Ishikawa (cell line): ENCODE results near the gene SON.

Experiments
- CEBPB ChIP-seq: IDR thresholded peaks from 2 replicates; pipeline ENCODE4 v1.6.1; 2012
- CREB1 ChIP-seq: IDR thresholded peaks from 2 replicates; pipeline ENCODE4 v1.6.1; 2012; ENCODE audit warnings: low read depth
- EGR1 ChIP-seq: IDR thresholded peaks from 2 replicates; pipeline ENCODE4 v1.6.1; 2012
- EP300 ChIP-seq: IDR thresholded peaks from 2 replicates; pipeline ENCODE4 v1.6.1; 2012; ENCODE audit warnings: borderline replicate concordance
- FOXM1 ChIP-seq: IDR thresholded peaks from 2 replicates; pipeline ENCODE4 v1.6.1; 2012; ENCODE audit warnings: low read depth, borderline replicate concordance
- NFIC ChIP-seq: IDR thresholded peaks from 2 replicates; pipeline ENCODE4 v1.6.1; 2012
- RAD21 ChIP-seq: IDR thresholded peaks from 2 replicates; pipeline ENCODE4 v1.6.1; 2012; ENCODE audit warnings: low read depth
- TAF1 ChIP-seq: IDR thresholded peaks from 2 replicates; pipeline ENCODE4 v1.6.1; 2012; ENCODE audit warnings: low read depth, mild to moderate bottlenecking
- TCF12 ChIP-seq: IDR thresholded peaks from 2 replicates; pipeline ENCODE4 v1.6.1; 2012; ENCODE audit warnings: low read depth
- TEAD4 ChIP-seq: IDR thresholded peaks from 2 replicates; pipeline ENCODE4 v1.6.1; 2012
- YY1 ChIP-seq: IDR thresholded peaks from 2 replicates; pipeline ENCODE4 v1.6.1; 2012; ENCODE audit warnings: low read depth
- ZBTB7A ChIP-seq: IDR thresholded peaks from 2 replicates; pipeline ENCODE4 v1.6.1; 2012; ENCODE audit warnings: low read depth
- TF ChIP-seq, protein P1 (sequence below): IDR thresholded peaks from 2 replicates; pipeline ENCODE4 v1.6.1; 2012; ENCODE audit warnings: low read depth, mild to moderate bottlenecking
- TF ChIP-seq, protein P2 (sequence below): IDR thresholded peaks from 2 replicates; pipeline ENCODE4 v1.6.1; 2012
- TF ChIP-seq, protein P3 (sequence below): IDR thresholded peaks from 2 replicates; pipeline ENCODE4 v1.6.1; 2012

The SON gene

DNA sequence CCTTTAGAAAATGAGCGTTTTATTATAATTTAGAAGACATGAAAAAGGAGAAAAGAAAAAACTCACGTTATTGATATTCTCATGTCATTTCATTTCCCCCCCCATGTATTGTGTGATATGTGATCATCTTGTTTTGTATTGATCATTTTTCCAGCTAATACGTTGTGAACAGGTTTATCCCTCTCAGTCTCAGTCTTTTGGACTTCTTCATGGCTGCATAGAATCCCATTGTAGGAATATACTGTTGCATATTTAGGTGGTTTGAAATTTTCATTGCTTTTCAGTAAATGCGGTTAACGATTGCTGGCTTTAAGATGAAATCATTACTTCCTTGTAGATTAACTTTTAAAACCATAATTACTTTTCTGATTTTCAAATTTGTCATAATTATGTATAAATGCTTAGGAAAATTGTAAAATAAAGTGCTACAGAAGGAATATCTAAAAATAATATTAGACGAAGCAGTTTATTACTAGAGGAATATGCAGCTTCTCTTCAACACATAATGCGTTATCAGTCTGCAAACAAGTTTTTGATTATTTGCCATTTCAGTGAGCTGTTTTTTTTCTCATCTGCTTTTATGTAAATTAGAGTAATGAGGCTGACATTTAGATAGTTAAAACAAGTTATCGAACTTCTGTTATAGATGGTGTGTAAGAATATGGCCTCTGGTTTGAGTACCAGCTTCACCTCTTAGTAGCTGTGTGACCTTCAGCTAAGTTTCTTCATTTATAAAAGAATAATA lies 1.8 kb downstream of the SON start:
- TF ChIP-seq YY1: no peak
- TF ChIP-seq, protein P1, sequence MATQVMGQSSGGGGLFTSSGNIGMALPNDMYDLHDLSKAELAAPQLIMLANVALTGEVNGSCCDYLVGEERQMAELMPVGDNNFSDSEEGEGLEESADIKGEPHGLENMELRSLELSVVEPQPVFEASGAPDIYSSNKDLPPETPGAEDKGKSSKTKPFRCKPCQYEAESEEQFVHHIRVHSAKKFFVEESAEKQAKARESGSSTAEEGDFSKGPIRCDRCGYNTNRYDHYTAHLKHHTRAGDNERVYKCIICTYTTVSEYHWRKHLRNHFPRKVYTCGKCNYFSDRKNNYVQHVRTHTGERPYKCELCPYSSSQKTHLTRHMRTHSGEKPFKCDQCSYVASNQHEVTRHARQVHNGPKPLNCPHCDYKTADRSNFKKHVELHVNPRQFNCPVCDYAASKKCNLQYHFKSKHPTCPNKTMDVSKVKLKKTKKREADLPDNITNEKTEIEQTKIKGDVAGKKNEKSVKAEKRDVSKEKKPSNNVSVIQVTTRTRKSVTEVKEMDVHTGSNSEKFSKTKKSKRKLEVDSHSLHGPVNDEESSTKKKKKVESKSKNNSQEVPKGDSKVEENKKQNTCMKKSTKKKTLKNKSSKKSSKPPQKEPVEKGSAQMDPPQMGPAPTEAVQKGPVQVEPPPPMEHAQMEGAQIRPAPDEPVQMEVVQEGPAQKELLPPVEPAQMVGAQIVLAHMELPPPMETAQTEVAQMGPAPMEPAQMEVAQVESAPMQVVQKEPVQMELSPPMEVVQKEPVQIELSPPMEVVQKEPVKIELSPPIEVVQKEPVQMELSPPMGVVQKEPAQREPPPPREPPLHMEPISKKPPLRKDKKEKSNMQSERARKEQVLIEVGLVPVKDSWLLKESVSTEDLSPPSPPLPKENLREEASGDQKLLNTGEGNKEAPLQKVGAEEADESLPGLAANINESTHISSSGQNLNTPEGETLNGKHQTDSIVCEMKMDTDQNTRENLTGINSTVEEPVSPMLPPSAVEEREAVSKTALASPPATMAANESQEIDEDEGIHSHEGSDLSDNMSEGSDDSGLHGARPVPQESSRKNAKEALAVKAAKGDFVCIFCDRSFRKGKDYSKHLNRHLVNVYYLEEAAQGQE: no peak
- TF ChIP-seq TAF1: no peak
- TF ChIP-seq, protein P2, sequence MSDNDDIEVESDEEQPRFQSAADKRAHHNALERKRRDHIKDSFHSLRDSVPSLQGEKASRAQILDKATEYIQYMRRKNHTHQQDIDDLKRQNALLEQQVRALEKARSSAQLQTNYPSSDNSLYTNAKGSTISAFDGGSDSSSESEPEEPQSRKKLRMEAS: no peak
- no peak for TF ChIP-seq ZBTB7A
- TF ChIP-seq CREB1: no peak
- no peak for TF ChIP-seq FOXM1
- TF ChIP-seq NFIC: no peak
- TF ChIP-seq EGR1: no peak
- no peak for TF ChIP-seq CEBPB
- TF ChIP-seq TEAD4: no peak
- no peak for TF ChIP-seq TCF12
- TF ChIP-seq, protein P3, sequence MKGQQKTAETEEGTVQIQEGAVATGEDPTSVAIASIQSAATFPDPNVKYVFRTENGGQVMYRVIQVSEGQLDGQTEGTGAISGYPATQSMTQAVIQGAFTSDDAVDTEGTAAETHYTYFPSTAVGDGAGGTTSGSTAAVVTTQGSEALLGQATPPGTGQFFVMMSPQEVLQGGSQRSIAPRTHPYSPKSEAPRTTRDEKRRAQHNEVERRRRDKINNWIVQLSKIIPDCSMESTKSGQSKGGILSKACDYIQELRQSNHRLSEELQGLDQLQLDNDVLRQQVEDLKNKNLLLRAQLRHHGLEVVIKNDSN: no peak
- TF ChIP-seq RAD21: no peak
- no peak for TF ChIP-seq EP300

DNA sequence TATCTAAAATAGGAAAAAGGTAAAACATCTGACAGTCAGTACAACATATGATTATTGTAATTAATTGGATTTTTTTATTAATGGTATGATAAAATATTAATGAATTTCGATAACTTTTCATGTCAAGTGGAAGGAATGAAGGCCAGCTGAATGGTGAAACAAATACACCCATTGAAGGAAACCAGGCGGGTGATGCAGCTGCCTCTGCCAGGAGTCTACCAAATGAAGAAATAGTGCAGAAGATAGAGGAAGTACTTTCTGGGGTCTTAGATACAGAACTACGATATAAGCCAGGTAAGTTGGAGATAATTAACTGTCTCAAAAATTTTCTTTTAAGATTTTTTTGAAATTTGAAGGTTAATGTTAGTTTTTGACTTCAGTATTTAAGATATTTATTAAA lies 3.2 kb downstream of the SON start:
- TF ChIP-seq EGR1: no peak

DNA sequence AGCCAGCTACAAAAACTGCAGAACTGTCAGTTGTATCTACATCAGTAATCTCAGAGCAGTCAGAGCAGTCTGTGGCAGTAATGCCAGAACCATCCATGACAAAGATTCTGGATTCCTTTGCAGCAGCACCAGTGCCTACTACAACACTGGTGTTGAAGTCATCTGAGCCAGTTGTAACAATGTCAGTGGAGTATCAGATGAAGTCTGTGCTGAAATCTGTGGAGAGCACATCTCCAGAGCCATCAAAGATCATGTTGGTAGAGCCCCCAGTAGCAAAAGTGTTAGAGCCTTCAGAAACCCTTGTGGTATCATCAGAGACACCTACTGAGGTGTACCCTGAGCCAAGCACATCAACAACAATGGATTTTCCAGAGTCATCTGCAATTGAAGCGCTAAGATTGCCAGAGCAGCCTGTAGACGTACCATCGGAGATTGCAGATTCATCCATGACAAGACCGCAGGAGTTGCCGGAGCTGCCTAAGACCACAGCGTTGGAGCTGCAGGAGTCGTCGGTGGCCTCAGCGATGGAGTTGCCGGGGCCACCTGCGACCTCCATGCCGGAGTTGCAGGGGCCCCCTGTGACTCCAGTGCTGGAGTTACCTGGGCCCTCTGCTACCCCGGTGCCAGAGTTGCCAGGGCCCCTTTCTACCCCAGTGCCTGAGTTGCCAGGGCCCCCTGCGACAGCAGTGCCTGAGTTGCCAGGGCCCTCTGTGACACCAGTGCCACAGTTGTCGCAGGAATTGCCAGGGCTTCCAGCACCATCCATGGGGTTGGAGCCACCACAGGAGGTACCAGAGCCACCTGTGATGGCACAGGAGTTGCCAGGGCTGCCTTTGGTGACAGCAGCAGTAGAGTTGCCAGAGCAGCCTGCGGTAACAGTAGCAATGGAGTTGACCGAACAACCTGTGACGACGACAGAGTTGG lies 7.3 kb downstream of the SON start:
- TF ChIP-seq NFIC (no peak), EP300 (no peak), CEBPB (no peak), CREB1 (no peak), TCF12 (no peak), EGR1 (no peak)

DNA sequence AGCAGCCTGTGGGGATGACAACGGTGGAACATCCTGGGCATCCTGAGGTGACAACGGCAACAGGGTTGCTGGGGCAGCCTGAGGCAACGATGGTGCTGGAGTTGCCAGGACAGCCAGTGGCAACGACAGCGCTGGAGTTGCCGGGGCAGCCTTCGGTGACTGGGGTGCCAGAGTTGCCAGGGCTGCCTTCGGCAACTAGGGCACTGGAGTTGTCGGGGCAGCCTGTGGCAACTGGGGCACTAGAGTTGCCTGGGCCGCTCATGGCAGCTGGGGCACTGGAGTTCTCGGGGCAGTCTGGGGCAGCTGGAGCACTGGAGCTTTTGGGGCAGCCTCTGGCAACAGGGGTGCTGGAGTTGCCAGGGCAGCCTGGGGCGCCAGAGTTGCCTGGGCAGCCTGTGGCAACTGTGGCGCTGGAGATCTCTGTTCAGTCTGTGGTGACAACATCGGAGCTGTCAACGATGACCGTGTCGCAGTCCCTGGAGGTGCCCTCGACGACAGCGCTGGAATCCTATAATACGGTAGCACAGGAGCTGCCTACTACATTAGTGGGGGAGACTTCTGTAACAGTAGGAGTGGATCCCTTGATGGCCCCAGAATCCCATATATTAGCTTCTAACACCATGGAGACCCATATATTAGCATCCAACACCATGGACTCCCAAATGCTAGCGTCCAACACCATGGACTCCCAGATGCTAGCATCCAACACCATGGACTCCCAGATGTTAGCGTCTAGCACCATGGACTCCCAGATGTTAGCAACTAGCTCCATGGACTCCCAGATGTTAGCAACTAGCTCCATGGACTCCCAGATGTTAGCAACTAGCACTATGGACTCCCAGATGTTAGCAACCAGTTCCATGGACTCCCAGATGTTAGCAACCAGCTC lies 8.2 kb downstream of the SON start:
- TF ChIP-seq RAD21: no peak
- TF ChIP-seq ZBTB7A: no peak
- TF ChIP-seq EP300: no peak
- TF ChIP-seq, protein P1: no peak
- TF ChIP-seq, protein P3: no peak
- TF ChIP-seq, protein P2: no peak
- no peak for TF ChIP-seq FOXM1
- TF ChIP-seq NFIC: no peak
- no peak for TF ChIP-seq EGR1
- TF ChIP-seq TCF12: no peak
- TF ChIP-seq CEBPB: no peak
- TF ChIP-seq CREB1: no peak
- no peak for TF ChIP-seq YY1
- TF ChIP-seq TEAD4: no peak
- no peak for TF ChIP-seq TAF1

DNA sequence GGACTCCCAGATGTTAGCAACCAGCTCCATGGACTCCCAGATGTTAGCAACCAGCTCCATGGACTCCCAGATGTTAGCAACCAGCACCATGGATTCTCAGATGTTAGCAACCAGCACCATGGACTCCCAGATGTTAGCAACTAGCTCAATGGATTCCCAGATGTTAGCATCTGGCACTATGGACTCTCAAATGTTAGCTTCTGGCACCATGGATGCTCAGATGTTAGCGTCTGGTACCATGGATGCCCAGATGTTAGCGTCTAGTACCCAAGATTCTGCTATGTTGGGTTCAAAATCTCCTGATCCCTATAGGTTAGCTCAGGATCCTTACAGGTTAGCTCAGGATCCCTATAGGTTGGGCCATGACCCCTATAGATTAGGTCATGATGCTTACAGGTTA lies 8.8 kb downstream of the SON start:
- no peak for TF ChIP-seq CREB1
- TF ChIP-seq, protein P1: no peak
- TF ChIP-seq TEAD4: no peak
- TF ChIP-seq RAD21: no peak
- TF ChIP-seq, protein P2: no peak
- no peak for TF ChIP-seq CEBPB
